ENCODE measurements around the gene ZBTB42. TPM values are rescaled to one million over a fixed set of nuclear protein-coding genes. Genes with fewer than 3 reads are reported as not detected.
"Not testable (repeated sequence)": the region's sequence is repeated elsewhere in the genome, so short reads cannot be mapped to it uniquely, and the experiment has no call there.

Gene ZBTB42
- total RNA-seq, 1 donor from 2014 or later = 5.2 TPM

DNA sequence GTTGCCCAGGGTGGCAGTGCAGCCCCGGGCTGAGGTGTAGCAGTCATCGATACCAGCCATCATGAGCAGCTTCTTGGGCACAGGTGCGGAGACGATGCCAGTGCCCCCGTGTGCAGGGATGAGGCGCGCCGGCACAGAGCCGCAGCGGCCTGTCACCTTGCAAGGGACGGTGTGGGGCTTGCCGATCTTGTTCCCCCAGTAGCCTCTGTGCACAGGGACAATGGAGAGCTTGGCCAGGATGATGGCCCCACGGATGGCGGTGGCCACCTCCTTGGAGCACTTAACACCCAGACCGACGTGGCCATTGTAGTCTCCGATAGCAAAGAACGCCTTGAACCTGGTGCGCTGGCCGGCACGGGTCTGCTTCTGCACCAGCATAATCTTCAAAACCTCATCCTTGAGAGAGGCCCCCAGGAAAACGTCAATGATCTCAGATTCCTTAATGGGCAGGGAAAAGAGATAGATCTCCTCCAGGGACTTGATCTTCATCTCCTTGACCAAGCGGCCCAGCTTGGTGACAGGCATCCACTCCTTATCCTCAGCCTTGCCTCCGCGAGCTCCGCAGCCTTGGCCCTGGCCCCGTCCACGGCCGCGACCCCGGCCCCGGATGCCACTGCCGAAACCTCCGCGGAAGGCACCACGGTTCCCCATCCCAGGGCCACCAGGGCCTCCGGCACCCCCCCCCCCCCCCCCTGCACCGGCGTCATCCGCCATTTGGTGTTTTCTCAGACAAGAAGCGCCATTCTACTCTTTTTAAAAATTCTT lies 35.5 kb downstream of the ZBTB42 start:
- not testable (repeated sequence) for DNase-seq (ENCODE audit: low read depth, low spot score)

DNA sequence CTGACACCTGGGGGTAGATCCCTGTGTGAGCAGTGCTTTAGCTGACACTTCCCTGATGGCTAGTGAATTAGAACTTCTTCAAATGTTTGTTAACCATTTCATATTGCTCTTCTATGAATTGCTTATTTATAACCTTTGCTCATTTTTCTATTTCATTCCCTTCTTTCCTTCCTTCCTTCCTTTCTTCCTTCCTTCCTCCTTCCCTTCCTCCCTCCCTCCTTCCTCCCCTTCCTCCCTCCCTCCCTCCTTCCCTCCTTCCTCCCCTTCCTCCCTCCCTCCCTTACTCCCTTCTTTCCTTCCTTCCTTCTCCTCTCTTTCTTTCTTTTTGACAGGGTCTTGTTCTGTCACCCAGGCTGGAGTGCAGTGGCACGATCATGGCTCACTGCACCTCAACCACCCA lies 40.8 kb downstream of the ZBTB42 start:
- DNase-seq (ENCODE audit: low read depth, low spot score) = no peak

DNA sequence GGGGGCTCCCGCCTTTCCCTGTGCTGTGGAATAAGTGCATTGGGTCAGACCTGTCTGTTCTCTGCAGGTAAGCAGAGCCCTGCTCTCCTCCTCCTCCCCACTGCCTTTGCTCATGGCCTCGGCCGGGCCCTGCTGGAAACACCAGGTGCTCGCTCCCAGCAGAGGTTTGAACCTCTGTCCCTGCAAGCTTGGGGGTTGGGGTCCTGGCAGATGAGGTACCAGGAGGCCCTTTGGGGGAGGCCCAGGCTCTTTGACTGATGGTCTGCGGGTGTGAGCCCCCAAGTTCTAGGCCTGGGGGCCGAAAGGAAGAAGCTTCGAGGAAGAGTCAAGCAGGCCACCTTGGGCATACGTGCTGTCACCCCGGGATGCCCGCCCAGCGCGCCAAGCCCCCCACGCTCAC lies 42.1 kb downstream of the ZBTB42 start:
- no peak for DNase-seq (ENCODE audit: low read depth, low spot score)

DNA sequence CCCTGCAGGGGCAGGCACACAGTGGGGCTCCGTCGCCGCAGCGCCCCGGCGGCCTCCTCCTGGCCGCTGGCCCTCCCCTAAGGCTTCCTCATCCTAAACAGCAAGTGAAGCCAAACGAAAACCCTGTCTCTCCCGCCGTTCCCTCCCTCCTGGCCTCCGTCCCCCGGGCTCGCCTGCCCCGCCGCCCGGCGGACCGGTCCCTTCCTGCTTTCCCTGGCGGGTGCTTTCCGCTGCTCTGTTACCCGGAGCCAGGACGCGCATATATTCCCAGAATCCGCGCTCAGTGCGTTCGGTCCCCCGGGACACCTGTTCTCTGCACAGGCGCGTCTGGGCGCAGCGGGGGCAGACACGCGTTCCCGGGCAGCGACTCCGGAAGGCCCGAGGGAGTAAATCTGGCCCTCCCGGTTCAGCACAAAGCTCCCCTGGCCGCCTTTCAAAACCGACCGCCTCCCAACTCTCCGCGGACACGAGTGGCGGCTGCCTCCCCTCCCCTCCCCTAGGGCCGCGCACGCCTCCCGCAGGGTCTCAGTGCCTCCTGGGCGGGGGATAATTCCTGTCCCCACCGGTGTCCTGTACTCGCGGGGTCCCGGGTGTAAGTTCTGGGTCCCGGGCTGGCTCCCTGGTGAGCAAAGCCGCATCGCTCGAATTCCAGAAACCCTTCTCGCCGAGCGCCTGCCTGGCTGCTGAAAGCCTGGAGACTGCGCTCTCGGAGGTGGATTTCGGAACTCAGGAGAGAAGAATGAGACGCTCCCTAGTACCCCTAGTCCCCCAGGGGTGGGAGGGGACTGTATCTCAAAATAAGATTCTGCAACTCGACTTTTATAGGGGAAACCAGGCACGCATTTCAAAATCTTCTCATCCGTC lies 42.8 kb downstream of the ZBTB42 start:
- no peak for DNase-seq (ENCODE audit: low read depth, low spot score)

DNA sequence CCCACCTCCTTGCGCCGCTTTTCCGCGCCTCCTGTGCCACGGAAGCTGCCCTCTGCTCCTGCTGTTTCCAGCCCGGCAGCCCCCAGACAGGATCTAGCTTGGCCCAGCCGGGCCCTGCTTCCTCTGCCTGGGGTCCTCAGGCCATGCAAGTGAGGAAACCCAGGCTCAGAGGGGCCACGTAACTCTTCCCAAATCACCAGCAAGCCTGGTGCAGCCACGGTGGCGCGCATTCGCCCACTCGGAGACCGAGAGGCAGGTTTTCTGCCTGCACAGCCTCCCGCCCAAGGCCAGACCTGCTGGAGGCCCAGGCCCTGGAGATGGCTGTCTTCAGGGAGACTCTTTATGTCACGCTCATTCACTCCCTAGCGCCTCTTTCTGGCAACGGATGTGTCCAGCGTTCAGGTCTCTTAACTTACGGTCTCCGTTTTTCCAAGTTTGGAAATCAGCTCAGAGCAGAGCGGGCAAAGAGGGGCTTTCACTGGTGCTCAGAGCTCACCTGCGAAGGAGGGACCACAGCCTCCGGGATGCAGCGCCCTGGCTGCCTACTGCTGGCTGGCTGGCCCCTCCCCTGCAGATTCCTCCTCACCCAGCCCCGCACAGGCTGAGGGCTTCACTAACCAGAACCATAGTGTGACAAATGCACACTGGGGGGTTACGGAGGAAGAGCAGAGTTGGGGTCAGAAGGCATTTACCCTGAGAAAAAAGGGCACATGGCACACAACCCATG lies 43.6 kb downstream of the ZBTB42 start:
- DNase-seq (ENCODE audit: low read depth, low spot score) = no peak

DNA sequence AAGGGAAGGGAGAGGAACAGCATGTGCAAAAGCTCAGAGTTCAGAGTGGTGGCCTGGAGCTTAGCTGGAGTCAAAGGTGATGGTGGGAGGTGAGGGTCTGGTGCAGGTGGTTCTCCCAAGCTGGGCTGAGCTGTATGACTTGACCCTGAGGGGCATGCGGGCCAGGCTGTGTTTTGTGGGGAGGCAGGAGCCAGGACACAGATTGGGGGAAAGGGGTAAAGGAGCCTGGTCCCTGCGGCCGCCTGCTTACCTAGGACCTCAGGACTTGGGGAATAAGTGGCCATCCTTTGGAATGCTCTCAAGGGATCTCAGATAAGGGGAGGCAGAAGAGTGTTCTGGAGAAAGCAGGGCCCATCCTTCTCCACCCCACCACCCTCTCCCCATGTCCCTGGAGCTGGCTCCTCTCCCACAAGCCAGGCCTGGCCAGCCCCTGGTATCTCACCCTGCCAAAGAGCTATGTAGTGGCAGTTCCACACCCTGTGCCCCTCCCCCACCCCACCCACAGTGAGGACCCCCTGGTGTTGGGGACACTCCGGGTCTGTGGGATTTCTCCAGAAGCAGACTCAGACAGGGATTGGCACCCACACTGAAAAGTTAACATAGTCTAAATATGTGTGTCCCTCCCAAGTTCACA lies 44.2 kb downstream of the ZBTB42 start:
- DNase-seq (ENCODE audit: low read depth, low spot score) = no peak

DNA sequence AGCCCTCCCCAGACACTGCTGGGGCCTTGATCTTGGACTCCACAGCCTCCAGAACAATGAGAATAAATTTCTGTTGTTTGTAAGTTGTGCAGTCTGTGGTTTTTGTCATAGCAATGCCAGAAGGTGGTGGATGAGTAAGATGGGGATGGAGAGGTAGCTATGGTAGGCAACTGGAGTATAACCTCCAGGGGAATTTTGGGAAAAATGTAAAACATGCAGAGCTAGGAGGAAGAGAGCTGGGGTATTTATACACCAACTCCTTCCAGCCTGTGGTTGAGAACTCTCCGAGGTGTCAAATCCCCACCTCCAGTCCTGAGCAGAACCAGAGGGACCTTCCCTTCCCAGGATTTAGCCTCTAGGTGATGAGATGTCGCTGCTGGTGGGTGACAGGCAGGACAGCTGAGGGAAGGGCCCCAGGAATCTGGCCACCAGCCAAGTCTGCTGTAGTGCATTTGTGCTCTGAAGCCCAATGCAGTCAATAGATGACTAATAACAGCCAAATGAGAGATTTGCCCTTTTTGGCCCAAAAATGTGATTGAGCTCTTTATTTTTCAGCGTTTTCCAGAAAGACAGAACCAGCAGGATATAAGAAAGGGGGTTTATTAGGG lies 45.0 kb downstream of the ZBTB42 start:
- DNase-seq (ENCODE audit: low read depth, low spot score) = no peak

DNA sequence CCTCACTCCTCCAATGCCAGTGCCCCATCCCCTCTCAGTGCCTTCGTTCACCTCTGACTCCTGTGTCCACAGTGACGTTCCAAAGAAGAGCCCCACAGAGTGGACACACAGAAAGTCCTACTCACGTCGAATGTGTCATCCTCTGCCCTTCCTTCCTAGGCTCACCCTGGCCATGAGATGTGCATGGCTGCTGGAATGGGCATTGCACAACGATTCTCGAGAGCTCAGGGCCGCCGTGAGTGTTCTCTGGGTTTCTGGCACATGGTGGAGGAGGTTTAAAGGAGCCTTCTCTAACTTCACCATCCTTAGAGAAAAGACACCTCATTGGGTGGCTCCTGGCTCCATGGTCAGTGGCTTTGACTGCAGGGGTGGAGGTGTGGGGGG lies 51.4 kb downstream of the ZBTB42 start:
- DNase-seq (ENCODE audit: low read depth, low spot score) = no peak

Other genes starting within 250 kb of the ZBTB42 start
- gene C14orf180, start 221.3 kb upstream of the ZBTB42 start, total RNA-seq = not detected in 2 replicates
- gene TMEM179, start 196.3 kb upstream of the ZBTB42 start, total RNA-seq = 0.13 TPM in 1 of 2 replicates, not detected in the other
- 48.9 and 67.8 TPM in 2 replicates for gene INF2, start 111.5 kb upstream of the ZBTB42 start, total RNA-seq
- gene ADSS1, start 76.9 kb upstream of the ZBTB42 start, total RNA-seq = 1.2 and 2.8 TPM in 2 replicates
- 87.3 and 95.4 TPM in 2 replicates for gene SIVA1, start 48.0 kb upstream of the ZBTB42 start, total RNA-seq
- 224 and 229 TPM in 2 replicates for gene AKT1, start 5.4 kb upstream of the ZBTB42 start, total RNA-seq
- gene CEP170B, start 64.2 kb downstream of the ZBTB42 start, total RNA-seq = 17.1 and 19.0 TPM in 2 replicates
- under 0.01 and 0.04 TPM in 2 replicates for gene PLD4, start 123.8 kb downstream of the ZBTB42 start, total RNA-seq
- gene AHNAK2, start 177.3 kb downstream of the ZBTB42 start, total RNA-seq = 91.8 and 94.3 TPM in 2 replicates
- gene CLBA1, start 184.7 kb downstream of the ZBTB42 start, total RNA-seq = 2.6 and 5.5 TPM in 2 replicates
- gene CDCA4, start 220.0 kb downstream of the ZBTB42 start, total RNA-seq = 50.5 and 59.4 TPM in 2 replicates

All from pulmonary artery endothelial cell (primary cell).